ENCODE results near the gene RAB7A. TPM values are rescaled to one million over a fixed set of nuclear protein-coding genes. Genes with fewer than 3 reads are reported as not detected.
A peak's percentile ranks its signal among the peaks of the same experiment; 100 is the strongest.

RAB7A gene
- total RNA-seq, 1 donor from 2014 or later: 319 TPM

DNA sequence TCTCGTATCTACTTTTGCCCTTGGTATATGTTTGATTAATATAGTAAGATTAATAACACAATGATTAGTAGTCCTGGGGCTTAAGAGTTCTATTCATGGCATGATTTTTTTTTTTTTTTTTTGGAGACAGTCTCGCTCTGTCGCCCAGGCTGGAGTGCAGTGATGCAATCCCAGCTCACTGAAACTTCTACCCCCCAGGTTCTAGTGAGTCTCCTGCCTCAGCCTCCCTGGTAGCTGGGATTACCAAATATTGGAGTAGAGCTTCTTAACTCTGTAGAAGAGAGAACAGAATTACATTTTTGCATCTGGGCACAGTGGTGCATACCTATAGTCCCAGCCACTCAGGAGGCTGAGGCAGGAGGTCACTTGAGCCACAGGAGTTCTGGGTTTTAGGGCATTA is 58.9 kb downstream of the RAB7A start:
- peaks cover 60% of the 10 kb centered on the region for H3K4me1 Mint-ChIP-seq (ENCODE audit: low read depth, unreplicated experiment)
- no peak overlapping the region for H3K9ac ChIP-seq (ENCODE audit: low read length)
- TF ChIP-seq EZH2 (IDR thresholded peaks at IDR 0.05; ENCODE audit: insufficient read depth, low read length): no peak
- TF ChIP-seq, protein P1, sequence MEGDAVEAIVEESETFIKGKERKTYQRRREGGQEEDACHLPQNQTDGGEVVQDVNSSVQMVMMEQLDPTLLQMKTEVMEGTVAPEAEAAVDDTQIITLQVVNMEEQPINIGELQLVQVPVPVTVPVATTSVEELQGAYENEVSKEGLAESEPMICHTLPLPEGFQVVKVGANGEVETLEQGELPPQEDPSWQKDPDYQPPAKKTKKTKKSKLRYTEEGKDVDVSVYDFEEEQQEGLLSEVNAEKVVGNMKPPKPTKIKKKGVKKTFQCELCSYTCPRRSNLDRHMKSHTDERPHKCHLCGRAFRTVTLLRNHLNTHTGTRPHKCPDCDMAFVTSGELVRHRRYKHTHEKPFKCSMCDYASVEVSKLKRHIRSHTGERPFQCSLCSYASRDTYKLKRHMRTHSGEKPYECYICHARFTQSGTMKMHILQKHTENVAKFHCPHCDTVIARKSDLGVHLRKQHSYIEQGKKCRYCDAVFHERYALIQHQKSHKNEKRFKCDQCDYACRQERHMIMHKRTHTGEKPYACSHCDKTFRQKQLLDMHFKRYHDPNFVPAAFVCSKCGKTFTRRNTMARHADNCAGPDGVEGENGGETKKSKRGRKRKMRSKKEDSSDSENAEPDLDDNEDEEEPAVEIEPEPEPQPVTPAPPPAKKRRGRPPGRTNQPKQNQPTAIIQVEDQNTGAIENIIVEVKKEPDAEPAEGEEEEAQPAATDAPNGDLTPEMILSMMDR (IDR thresholded peaks at IDR 0.05; ENCODE audit: insufficient read depth, low read depth, low read length): no peak

DNA sequence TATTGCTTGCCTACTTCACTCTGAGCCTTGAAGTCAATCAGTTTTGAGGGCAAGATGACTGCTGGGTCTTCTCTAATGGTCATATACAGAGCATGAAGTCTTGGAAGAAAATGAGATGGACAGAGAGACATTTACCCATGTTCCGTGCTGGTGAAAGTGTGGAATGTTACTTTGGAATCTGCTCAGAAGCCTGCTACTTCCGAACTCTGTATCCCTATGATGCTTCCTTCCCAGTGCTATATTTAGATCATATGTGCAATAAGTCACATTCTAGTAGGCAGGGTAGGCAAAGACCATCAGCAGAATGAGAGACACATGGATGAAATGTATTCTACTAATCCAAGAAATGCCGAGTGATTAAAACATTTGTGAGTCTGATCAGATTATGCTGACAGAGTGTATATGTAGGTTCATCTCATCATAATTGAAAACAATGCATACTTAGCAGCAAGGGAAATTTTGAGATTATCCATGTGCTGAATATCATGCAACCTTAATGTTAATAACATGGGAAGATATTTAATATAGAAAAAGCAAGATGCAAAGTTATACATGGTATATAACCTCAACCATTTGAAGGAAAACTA is 60.5 kb downstream of the RAB7A start:
- H3K36me3 Mint-ChIP-seq (ENCODE audit: low read depth, unreplicated experiment): peaks cover 3% of the 10 kb centered on the region
- peak overlapping the region; percentile 9 for H3K4me3 Mint-ChIP-seq (ENCODE audit: unreplicated experiment)
- peak; percentile 82 for FAIRE-seq
- peaks cover 99% of the 10 kb centered on the region for H3K79me2 ChIP-seq (ENCODE audit: insufficient read depth, low read length)
- no peaks in the 10 kb centered on the region for H3K9me3 Mint-ChIP-seq (ENCODE audit: unreplicated experiment)
- H3K4me3 ChIP-seq (ENCODE audit: insufficient read depth, low read depth, low read length): no peak overlapping the region
- peak; percentile 23 for DNase-seq (ENCODE audit: low read depth)
- TF ChIP-seq, protein P1 (IDR thresholded peaks at IDR 0.05; ENCODE audit: insufficient read depth, low read depth, low read length): no peak
- H3K27ac ChIP-seq (ENCODE audit: low read depth, low read length): no peak overlapping the region
- peaks cover 21% of the 10 kb centered on the region for H3K4me1 ChIP-seq (ENCODE audit: insufficient read depth, low read length)
- H3K9me3 ChIP-seq (ENCODE audit: insufficient read depth, low read depth, low read length): no peaks in the 10 kb centered on the region
- peaks cover 49% of the 10 kb centered on the region for H3K4me1 Mint-ChIP-seq (ENCODE audit: low read depth, unreplicated experiment)
- no peak overlapping the region for H3K9ac ChIP-seq (ENCODE audit: low read length)
- H3K4me2 ChIP-seq (ENCODE audit: low read length): peak overlapping the region; percentile 16
- H3K27ac Mint-ChIP-seq (ENCODE audit: unreplicated experiment): no peak overlapping the region
- no peaks in the 10 kb centered on the region for H3K27me3 ChIP-seq (ENCODE audit: insufficient read depth, low read length)
- no peak overlapping the region for H2AFZ ChIP-seq (ENCODE audit: low read depth, low read length)
- peaks cover 99% of the 10 kb centered on the region for H4K20me1 ChIP-seq (ENCODE audit: insufficient read depth, low read length)
- H3K27me3 Mint-ChIP-seq (ENCODE audit: low read depth, unreplicated experiment): no peaks in the 10 kb centered on the region
- H3K36me3 ChIP-seq (ENCODE audit: insufficient read depth, low read length): no peaks in the 10 kb centered on the region

More for the DNA sequence above, 58.9 kb downstream of the RAB7A start:
- peaks cover 99% of the 10 kb centered on the region for H4K20me1 ChIP-seq (ENCODE audit: insufficient read depth, low read length)
- Mint-ChIP-seq H3K27ac (ENCODE audit: unreplicated experiment) (peak overlapping the region; percentile 64), H3K27me3 (ENCODE audit: low read depth, unreplicated experiment) (no peaks in the 10 kb centered on the region), H3K36me3 (ENCODE audit: low read depth, unreplicated experiment) (peaks cover 2% of the 10 kb centered on the region), H3K9me3 (ENCODE audit: unreplicated experiment) (no peaks in the 10 kb centered on the region), H3K4me3 (ENCODE audit: unreplicated experiment) (no peak overlapping the region)
- H3K4me2 ChIP-seq (ENCODE audit: low read length): no peak overlapping the region
- peaks cover 99% of the 10 kb centered on the region for H3K79me2 ChIP-seq (ENCODE audit: insufficient read depth, low read length)
- DNase-seq (ENCODE audit: low read depth): no peak
- no peak overlapping the region for H3K4me3 ChIP-seq (ENCODE audit: insufficient read depth, low read depth, low read length)
- H2AFZ ChIP-seq (ENCODE audit: low read depth, low read length): no peak overlapping the region
- no peak overlapping the region for H3K27ac ChIP-seq (ENCODE audit: low read depth, low read length)
- no peaks in the 10 kb centered on the region for H3K27me3 ChIP-seq (ENCODE audit: insufficient read depth, low read length)
- H3K36me3 ChIP-seq (ENCODE audit: insufficient read depth, low read length): no peaks in the 10 kb centered on the region
- FAIRE-seq: no peak
- H3K4me1 ChIP-seq (ENCODE audit: insufficient read depth, low read length): peaks cover 21% of the 10 kb centered on the region
- no peaks in the 10 kb centered on the region for H3K9me3 ChIP-seq (ENCODE audit: insufficient read depth, low read depth, low read length)

All from astrocyte (in vitro differentiated cells and primary cell).